Keratinocyte (primary cell): ENCODE measurements around the gene NECTIN1. TPM values are rescaled to one million over a fixed set of nuclear protein-coding genes. Genes with fewer than 3 reads are reported as not detected.
A peak's percentile ranks its signal among the peaks of the same experiment; 100 is the strongest.

Experiments used
- DNase-seq: peaks from one replicate; pipeline ENCODE4 v3.0.0-alpha.2; 2011; ENCODE audit warnings: low read depth, missing footprints, low spot score
- FAIRE-seq: peaks from 2 replicates; lab custom pipeline; 2011; peaks lifted over from hg19 to GRCh38; lab: Jason Lieb, UNC
- H2AFZ ChIP-seq: 2 replicates; pipeline ENCODE4 v1.6.0; 2012; ENCODE audit warnings: low read length, control low read depth, inconsistent platforms; ENCODE audit not compliant: control insufficient read depth
- H3K27ac ChIP-seq: 2 replicates; pipeline ENCODE4 v1.5.1; 2011; ENCODE audit warnings: low read length; ENCODE audit not compliant: control insufficient read depth, insufficient read depth
- H3K27me3 ChIP-seq: 3 replicates; pipeline ENCODE4 v1.6.0; 2011; ENCODE audit warnings: low read length; ENCODE audit not compliant: control insufficient read depth, insufficient read depth; ENCODE audit errors: extremely low read depth
- H3K36me3 ChIP-seq, 2 experiments: 2 replicates in 1 of 2; 3 replicates in 1 of 2; pipeline ENCODE4 v1.5.1; 2011; ENCODE audit warnings: low read length in 2 of 2, mild to moderate bottlenecking in 1 of 2; ENCODE audit not compliant: control insufficient read depth in 2 of 2, insufficient read depth in 2 of 2; ENCODE audit errors: extremely low read depth in 1 of 2
- H3K4me1 ChIP-seq: 3 replicates; pipeline ENCODE4 v1.5.1; 2011; ENCODE audit warnings: low read length; ENCODE audit not compliant: control insufficient read depth, insufficient read depth; ENCODE audit errors: extremely low read depth
- H3K4me2 ChIP-seq: 3 replicates; pipeline ENCODE4 v1.6.0; 2011; ENCODE audit warnings: low read depth, low read length; ENCODE audit not compliant: control insufficient read depth, insufficient read depth; ENCODE audit errors: extremely low read depth
- H3K4me3 ChIP-seq, 3 experiments: fragments of 200-600 bp in 1 of 3; sonication (generic) in 1 of 3; 2 replicates in 2 of 3; 3 replicates in 1 of 3; pipeline ENCODE4 v1.5.1; 2011 to 2016; ENCODE audit warnings: low read length in 3 of 3, mild to moderate bottlenecking in 3 of 3, control low read depth in 2 of 3, inconsistent platforms in 1 of 3, low read depth in 1 of 3, mixed read lengths in 1 of 3, mixed run types in 1 of 3, moderate library complexity in 1 of 3; ENCODE audit not compliant: control insufficient read depth in 2 of 3, insufficient read depth in 2 of 3; ENCODE audit errors: extremely low read depth in 1 of 3
- H3K79me2 ChIP-seq: 2 replicates; pipeline ENCODE4 v1.6.0; 2012; ENCODE audit warnings: low read length; ENCODE audit not compliant: control insufficient read depth, insufficient read depth
- H3K9ac ChIP-seq: 3 replicates; pipeline ENCODE4 v1.6.0; 2011; ENCODE audit warnings: low read length; ENCODE audit not compliant: control insufficient read depth, insufficient read depth; ENCODE audit errors: extremely low read depth
- H3K9me1 ChIP-seq: 3 replicates; pipeline ENCODE4 v1.6.0; 2011; ENCODE audit warnings: low read length; ENCODE audit not compliant: control insufficient read depth, insufficient read depth; ENCODE audit errors: extremely low read depth
- H3K9me3 ChIP-seq: 2 replicates; pipeline ENCODE4 v1.5.1; 2012; ENCODE audit warnings: low read depth, low read length; ENCODE audit not compliant: control insufficient read depth
- H4K20me1 ChIP-seq: 3 replicates; pipeline ENCODE4 v1.6.0; 2011; ENCODE audit warnings: low read length; ENCODE audit not compliant: control insufficient read depth, insufficient read depth; ENCODE audit errors: extremely low read depth
- CTCF ChIP-seq, 3 experiments: IDR thresholded peaks in 1 of 3; conservative IDR thresholded peaks in 1 of 3; optimal IDR thresholded peaks in 1 of 3; 2 replicates in 2 of 3; 3 replicates in 1 of 3; pipeline versions ENCODE3 to v1.5.1; 2011; ENCODE audit warnings: low read length in 3 of 3, mild to moderate bottlenecking in 3 of 3, moderate library complexity in 2 of 3, control low read depth in 1 of 3, inconsistent platforms in 1 of 3; ENCODE audit not compliant: insufficient read depth in 2 of 3; ENCODE audit errors: extremely low read depth in 1 of 3
- EZH2 ChIP-seq: IDR thresholded peaks from one replicate; pipeline ENCODE4 v1.6.1; 2012; ENCODE audit warnings: inconsistent platforms, mild to moderate bottlenecking, low read length, moderate library complexity
- dilution Hi-C: fragments of 300-500 bp; cut with MboI; formaldehyde crosslinking; loops from one replicate; pipeline ENCODE4 v1.7.0; 2020; ENCODE audit warnings: low sequenced_read_pairs; ENCODE audit not compliant: extremely low pct_ligation_motif_present
- polyA plus RNA-seq, 5 experiments: library from polyadenylated mRNA; depleted of rRNA in 3 of 5; stranded (reverse) in 3 of 5; stranded (forward) in 1 of 5; unstranded in 1 of 5; fragments of >200 nt; gene quantifications; 1 replicate in 1 of 5; 2 replicates in 3 of 5; 3 replicates in 1 of 5; pipeline versions ENCODE4 v1.2.1 to v1.2.3, GENCODE V29; 2011 to 2012; ENCODE audit warnings: missing spikeins in 2 of 5, low read depth in 1 of 5, low replicate concordance in 1 of 5
- small RNA-seq, 3 experiments: library from RNA; depleted of rRNA; stranded (forward); fragments of <200 nt; gene quantifications; one replicate each; pipeline ENCODE3, GENCODE V24; 2012; ENCODE audit warnings: low read depth in 3 of 3, low replicate concordance in 1 of 3; ENCODE audit not compliant: insufficient read length in 3 of 3

The NECTIN1 gene
- polyA plus RNA-seq, 1 donor (not counting 4 experiments of a cell fraction or from before 2014, with no cell fraction given), result 37.5 TPM

- Histone ChIP-seq H3K4me2 (peak overlapping the region; percentile 49), H3K27ac (peak overlapping the region; percentile 76), H3K79me2 (no peaks in the 10 kb centered on the region), H2AFZ (peak overlapping the region; percentile 31), H3K9me1 (no peaks in the 10 kb centered on the region), H3K4me1 (peaks cover 29% of the 10 kb centered on the region), H3K4me3 (no peak overlapping the region), H3K9me3 (no peaks in the 10 kb centered on the region), H3K36me3 (no peaks in the 10 kb centered on the region), H3K27me3 (no peaks in the 10 kb centered on the region), H3K9ac (peak overlapping the region; percentile 52), H4K20me1 (no peaks in the 10 kb centered on the region)
- peak; percentile 93 for FAIRE-seq
- no peak for TF ChIP-seq CTCF (optimal IDR thresholded peaks at IDR 0.05 in 1 of 3, IDR thresholded peaks at IDR 0.05 in 1 of 3, conservative IDR thresholded peaks at IDR 0.05 in 1 of 3; ENCODE audit: extremely low read depth in 1 of 3, insufficient read depth in 2 of 3, low read length in 3 of 3)
- TF ChIP-seq EZH2, result no peak
- DNase-seq, result peak; percentile 81
- dilution Hi-C loops, result no loop called here
Observed at GRCh38 chr11:119590651-119591351, 138.2 kb downstream of the NECTIN1 start.

- dilution Hi-C loops, result no loop called here
- H2AFZ ChIP-seq, result no peak overlapping the region
- H3K4me3 ChIP-seq, result no peak overlapping the region
- H3K36me3 ChIP-seq, result no peaks in the 10 kb centered on the region
- H3K4me2 ChIP-seq, result no peak overlapping the region
- no peak overlapping the region for H3K27ac ChIP-seq
- DNase-seq, result no peak
- H3K4me1 ChIP-seq, result peaks cover 42% of the 10 kb centered on the region
- TF ChIP-seq EZH2 (no peak), CTCF (optimal IDR thresholded peaks at IDR 0.05 in 1 of 3, IDR thresholded peaks at IDR 0.05 in 1 of 3, conservative IDR thresholded peaks at IDR 0.05 in 1 of 3; ENCODE audit: extremely low read depth in 1 of 3, insufficient read depth in 2 of 3, low read length in 3 of 3) (no peak)
- H4K20me1 ChIP-seq, result no peaks in the 10 kb centered on the region
- H3K79me2 ChIP-seq, result no peaks in the 10 kb centered on the region
- no peak for FAIRE-seq
- no peaks in the 10 kb centered on the region for H3K9me3 ChIP-seq
- no peaks in the 10 kb centered on the region for H3K27me3 ChIP-seq
- no peak overlapping the region for H3K9ac ChIP-seq
- no peaks in the 10 kb centered on the region for H3K9me1 ChIP-seq
Observed at GRCh38 chr11:119589001-119589400, 140.0 kb downstream of the NECTIN1 start.

Small RNA genes lying within 50 kb of the gene (small RNA-seq; reads per million reads assigned to genes)
- 0 reads per million in 3 experiments for gene RNU6-1123P
